Ovary (tissue), 9 donors: ENCODE measurements around the gene HOXA2. TPM values are rescaled to one million over a fixed set of nuclear protein-coding genes. Genes with fewer than 3 reads are reported as not detected.
A peak's percentile ranks its signal among the peaks of the same experiment; 100 is the strongest.

Experiments used
- DNase-seq, 5 donors: peaks; one replicate each; pipeline ENCODE4 v3.0.0-alpha.2; 2019 to 2020
- H3K27ac ChIP-seq, 2 donors: fragments of 200-600 bp; one replicate each; pipeline versions ENCODE4 v1.5.1 to v1.8.0; 2019 to 2022
- H3K27me3 ChIP-seq: fragments of 200-600 bp; one replicate; pipeline ENCODE4 v1.8.0; 2022
- H3K36me3 ChIP-seq: fragments of 200-600 bp; sonication (generic); one replicate; pipeline ENCODE4 v1.5.1; 2019
- H3K4me1 ChIP-seq: one replicate; pipeline ENCODE4 v1.8.1; 2013; ENCODE audit warnings: mild to moderate bottlenecking, moderate library complexity; ENCODE audit not compliant: insufficient read depth
- H3K4me3 ChIP-seq: fragments of 200-600 bp; sonication (generic); one replicate; pipeline ENCODE4 v1.5.1; 2017
- H3K9me3 ChIP-seq, 2 donors: fragments of 200-600 bp in 1 of 2; sonication (generic) in 1 of 2; one replicate each; pipeline versions ENCODE4 v1.5.1 to v1.8.1; 2013 to 2019; ENCODE audit warnings: mild to moderate bottlenecking in 1 of 2, moderate library complexity in 1 of 2
- CTCF ChIP-seq, 3 donors: fragments of 450-650 bp in 2 of 3; fragments of 200-600 bp in 1 of 3; IDR thresholded peaks; one replicate each; pipeline versions ENCODE4 v1.5.1 to v1.8.0; 2016 to 2022; ENCODE audit warnings: antibody characterized with exemption in 3 of 3, mild to moderate bottlenecking in 1 of 3
- EP300 ChIP-seq: sonication (generic); formaldehyde crosslinking; IDR thresholded peaks from one replicate; pipeline ENCODE4 v1.6.1; 2017; ENCODE audit warnings: antibody characterized with exemption
- POLR2A ChIP-seq: fragments of 450-650 bp; IDR thresholded peaks from one replicate; pipeline ENCODE4 v1.6.1; 2017; ENCODE audit warnings: antibody characterized with exemption, mild to moderate bottlenecking, moderate library complexity
- WGBS, 3 donors: extraction: QIAGEN DNeasy Blood & Tissue Kit in 1 of 3; methylation state at CpG; one replicate each; pipeline versions ENCODE4 v1.1.5 to v1.1.7; 2013 to 2017; 5-methylcytosine and 5-hydroxymethylcytosine counted together
- intact Hi-C, 4 donors: fragments of 100-400 bp; cut with DNase I; formaldehyde crosslinking; loops; one replicate each; pipeline versions ENCODE4 v1.11.0 to v1.15.1; 2022 to 2023
- polyA plus RNA-seq, 2 donors: library from polyadenylated mRNA; stranded (reverse); fragments of 200-250 nt in 1 of 2; fragments of 350-450 nt in 1 of 2; fragmentation: Illumina TruSeq in 1 of 2; extraction: RNeasy Lipid Tissue Mini Kit (QIAGEN cat#74804) in 1 of 2; gene quantifications; one replicate each; pipeline ENCODE4 v1.2.3, GENCODE V29; 2013 to 2014
- total RNA-seq, 7 donors: library from RNA; depleted of rRNA in 2 of 7; stranded (reverse); fragments of >200 nt in 2 of 7; fragmentation: NEBNext Ultra II Directional in 3 of 7; extraction: Animal tissue kit (Norgen Biotek cat#: 25700) in 3 of 7; gene quantifications; one replicate each; pipeline versions ENCODE4 v1.1.0 to v1.2.4, GENCODE V29; 2016 to 2023
- donor health status: DM: no; HTN: no; CAD: no; lungs with moderate emphysema.
- donor health status: DM: no; HTN: no; CAD: no.
- donor health status: Bipolar disorder and iron deficiency.
- donor health status: DM: yes; HTN: yes; CAD: no.
- donor health status: DM: no; HTN: no; CAD: no.
- donor health status: DM: yes; HTN: yes; CAD: no.

Gene HOXA2
- total and polyA plus RNA-seq, 9 donors = 0.36 to 9.0 (median 1.1) TPM; not detected in 2

- Histone ChIP-seq H3K4me1 (no peaks in the 10 kb centered on the region), H3K9me3 (no peaks in the 10 kb centered on the region), H3K27ac (no peak overlapping the region), H3K36me3 (no peaks in the 10 kb centered on the region), H3K4me3 (no peak overlapping the region), H3K27me3 (peaks cover 3% of the 10 kb centered on the region)
- intact Hi-C loops = no loop called here
- DNase-seq = no peak
- TF ChIP-seq EP300 (no peak), CTCF (IDR thresholded peaks at IDR 0.05) (no peak), POLR2A (no peak)
- 33 to 41% (median 37%) methylated on average over 4 of the region's 4 CpGs for WGBS, 3 donors
Observed at GRCh38 chr7:27111751-27112277, 9.3 kb upstream of the HOXA2 start.

GRCh38 chr7:27111042-27111750 is 8.7 kb upstream of the HOXA2 start:
- H3K36me3 ChIP-seq = no peaks in the 10 kb centered on the region
- H3K27me3 ChIP-seq = peaks cover 3% of the 10 kb centered on the region
- no peak for TF ChIP-seq POLR2A
- TF ChIP-seq EP300 = no peak
- TF ChIP-seq CTCF (IDR thresholded peaks at IDR 0.05) = no peak
- peak in 2 of 5 donors; percentile 39 to 54 for DNase-seq
- peak overlapping the region in 1 of 2 donors; percentile 46 for H3K27ac ChIP-seq
- H3K4me3 ChIP-seq = no peak overlapping the region
- WGBS, 3 donors = 41 to 53% (median 43%) methylated on average over 6 of the region's 6 CpGs
- H3K4me1 ChIP-seq = no peaks in the 10 kb centered on the region
- intact Hi-C loops = no loop called here
- no peaks in the 10 kb centered on the region for H3K9me3 ChIP-seq

GRCh38 chr7:27110186-27111031 is 7.9 kb upstream of the HOXA2 start:
- no peak for TF ChIP-seq CTCF (IDR thresholded peaks at IDR 0.05)
- no peak for TF ChIP-seq EP300
- TF ChIP-seq POLR2A = no peak
- H3K4me1 ChIP-seq = no peaks in the 10 kb centered on the region
- intact Hi-C loops = no loop called here
- peaks cover 3% of the 10 kb centered on the region for H3K27me3 ChIP-seq
- 17 to 22% (median 21%) methylated on average over 33 to 66 of the region's 66 CpGs for WGBS, 3 donors
- DNase-seq = peak in 2 of 5 donors; percentile 42 to 79
- H3K9me3 ChIP-seq = no peaks in the 10 kb centered on the region
- peak overlapping the region; percentile 22 for H3K4me3 ChIP-seq
- H3K27ac ChIP-seq = peak overlapping the region in 1 of 2 donors; percentile 46
- no peaks in the 10 kb centered on the region for H3K36me3 ChIP-seq

- no peaks in the 10 kb centered on the region for H3K36me3 ChIP-seq
- no peak for TF ChIP-seq CTCF (IDR thresholded peaks at IDR 0.05)
- no peaks in the 10 kb centered on the region for H3K9me3 ChIP-seq
- WGBS, 3 donors = 87 to 92% (median 90%) methylated on average over 4 of the region's 4 CpGs
- intact Hi-C loops = no loop called here
- H3K4me3 ChIP-seq = no peak overlapping the region
- peaks cover 3% of the 10 kb centered on the region for H3K27me3 ChIP-seq
- H3K27ac ChIP-seq = no peak overlapping the region
- no peak for DNase-seq
- H3K4me1 ChIP-seq = no peaks in the 10 kb centered on the region
Observed at GRCh38 chr7:27109466-27110185, 7.1 kb upstream of the HOXA2 start.
